ENCODE results near the gene TBCCD1. TPM values are rescaled to one million over a fixed set of nuclear protein-coding genes. Genes with fewer than 3 reads are reported as not detected.

The TBCCD1 gene
- polyA plus RNA-seq, 1 donor from 2014 or later, result 13.4 TPM

DNA sequence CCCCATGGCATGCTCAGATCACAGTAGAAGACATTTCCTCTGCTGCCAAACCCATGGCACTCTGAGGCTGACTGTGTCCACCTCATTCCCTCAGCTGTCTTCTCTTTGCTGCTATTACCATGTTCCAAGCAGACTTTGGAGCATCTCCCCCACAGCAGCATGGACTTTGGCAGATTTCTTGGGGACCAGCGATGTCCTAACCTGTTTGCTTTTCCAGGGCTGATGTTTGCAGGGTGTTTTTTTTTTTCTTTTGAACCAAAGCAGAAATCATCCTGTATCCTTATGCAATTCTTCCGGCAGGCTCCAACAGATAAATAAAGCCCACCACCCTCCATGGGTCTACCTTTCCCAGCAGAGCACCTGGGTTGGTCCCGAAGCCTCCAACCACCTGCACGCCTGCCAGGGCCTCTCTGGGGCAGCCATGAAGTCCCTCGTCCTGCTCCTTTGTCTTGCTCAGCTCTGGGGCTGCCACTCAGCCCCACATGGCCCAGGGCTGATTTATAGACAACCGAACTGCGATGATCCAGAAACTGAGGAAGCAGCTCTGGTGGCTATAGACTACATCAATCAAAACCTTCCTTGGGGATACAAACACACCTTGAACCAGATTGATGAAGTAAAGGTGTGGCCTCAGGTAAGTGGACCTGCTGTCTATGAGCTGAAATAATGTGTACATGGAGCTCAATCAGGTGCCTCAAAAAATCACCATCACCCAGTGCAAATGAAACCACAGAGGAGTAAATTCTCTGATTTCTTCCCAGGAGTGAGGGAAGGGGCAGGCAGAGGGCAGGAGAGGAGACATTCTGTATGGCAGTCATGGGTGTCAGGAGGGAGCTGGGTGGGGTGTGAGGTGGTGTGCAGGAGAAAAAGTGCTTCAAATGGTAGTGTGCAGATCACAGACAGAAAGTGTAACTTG is 45.8 kb upstream of the TBCCD1 start, which contains the start of gene AHSG:
AHSG (plus strand) TSS at position 340 of the 916 bp plus-strand sequence; CDS start at position 422, 82 bp downstream.
- Histone ChIP-seq H3K27me3 (ENCODE audit: insufficient read depth, low read depth, low read length) (no peaks in the 10 kb centered on the region), H2AFZ (ENCODE audit: low read depth, low read length) (no peak within 1 kb of the TSS), H3K4me3 (ENCODE audit: low read length) (no peak within 1 kb of the TSS), H3K9ac (ENCODE audit: low read length) (no peak within 1 kb of the TSS), H3K27ac (ENCODE audit: low read length) (no peak within 1 kb of the TSS), H3F3A (ENCODE audit: insufficient read depth, low read length, poor library complexity, severe bottlenecking) (peaks cover 4% of the 10 kb centered on the region), H4K20me1 (ENCODE audit: insufficient read depth) (no peaks in the 10 kb centered on the region), H3K9me3 (ENCODE audit: low read length) (no peaks in the 10 kb centered on the region), H3K4me2 (ENCODE audit: low read length) (no peak within 1 kb of the TSS), H3K36me3 (ENCODE audit: insufficient read depth, low read length) (no peaks in the 10 kb centered on the region), H3K9me2 (ENCODE audit: insufficient read depth, low read length) (no peaks in the 10 kb centered on the region), H3K79me2 (replicated peaks; ENCODE audit: insufficient read depth, low read length) (no peaks in the 10 kb centered on the region)
- TF ChIP-seq REST (IDR thresholded peaks at IDR 0.05; ENCODE audit: borderline replicate concordance) (no peak), RAD21 (conservative IDR thresholded peaks at IDR 0.05) (no peak), TAF1 (IDR thresholded peaks at IDR 0.05; ENCODE audit: low read depth) (no peak), SMC3 (conservative IDR thresholded peaks at IDR 0.05; ENCODE audit: poor library complexity) (no peak), EZH2 (IDR thresholded peaks at IDR 0.05; ENCODE audit: borderline replicate concordance, insufficient read depth, low read length, poor library complexity, severe bottlenecking) (no peak), POLR2AphosphoS5 (IDR thresholded peaks at IDR 0.05) (no peak), MXI1 (conservative IDR thresholded peaks at IDR 0.05; ENCODE audit: poor library complexity, severe bottlenecking) (no peak), EP300 (conservative IDR thresholded peaks at IDR 0.05; ENCODE audit: poor library complexity, severe bottlenecking) (no peak)
- TF ChIP-seq, protein P1, sequence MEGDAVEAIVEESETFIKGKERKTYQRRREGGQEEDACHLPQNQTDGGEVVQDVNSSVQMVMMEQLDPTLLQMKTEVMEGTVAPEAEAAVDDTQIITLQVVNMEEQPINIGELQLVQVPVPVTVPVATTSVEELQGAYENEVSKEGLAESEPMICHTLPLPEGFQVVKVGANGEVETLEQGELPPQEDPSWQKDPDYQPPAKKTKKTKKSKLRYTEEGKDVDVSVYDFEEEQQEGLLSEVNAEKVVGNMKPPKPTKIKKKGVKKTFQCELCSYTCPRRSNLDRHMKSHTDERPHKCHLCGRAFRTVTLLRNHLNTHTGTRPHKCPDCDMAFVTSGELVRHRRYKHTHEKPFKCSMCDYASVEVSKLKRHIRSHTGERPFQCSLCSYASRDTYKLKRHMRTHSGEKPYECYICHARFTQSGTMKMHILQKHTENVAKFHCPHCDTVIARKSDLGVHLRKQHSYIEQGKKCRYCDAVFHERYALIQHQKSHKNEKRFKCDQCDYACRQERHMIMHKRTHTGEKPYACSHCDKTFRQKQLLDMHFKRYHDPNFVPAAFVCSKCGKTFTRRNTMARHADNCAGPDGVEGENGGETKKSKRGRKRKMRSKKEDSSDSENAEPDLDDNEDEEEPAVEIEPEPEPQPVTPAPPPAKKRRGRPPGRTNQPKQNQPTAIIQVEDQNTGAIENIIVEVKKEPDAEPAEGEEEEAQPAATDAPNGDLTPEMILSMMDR (IDR thresholded peaks at IDR 0.05; ENCODE audit: poor library complexity, severe bottlenecking), result no peak

DNA sequence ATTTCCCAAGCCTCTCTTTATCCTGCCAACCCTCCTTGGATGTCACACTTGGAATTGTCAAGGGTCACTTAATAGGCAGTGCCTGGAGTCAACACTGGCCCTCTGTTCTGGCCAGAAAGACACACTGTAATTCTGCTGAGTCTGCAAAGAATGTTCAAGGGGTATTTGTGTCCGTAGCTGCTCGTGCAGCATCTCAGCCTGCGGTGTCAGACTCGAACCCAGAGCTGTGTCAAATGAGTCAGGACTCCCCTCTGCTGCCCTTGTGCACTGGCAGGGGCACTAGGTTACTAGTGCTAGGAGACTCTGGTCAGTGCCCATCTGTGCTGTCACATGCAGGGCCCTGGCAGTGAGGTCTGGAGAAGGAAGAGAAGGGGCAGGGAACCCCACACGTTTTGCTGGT is 44.9 kb upstream of the TBCCD1 start:
- Histone ChIP-seq H3K36me3 (ENCODE audit: insufficient read depth, low read length) (no peaks in the 10 kb centered on the region), H4K20me1 (ENCODE audit: insufficient read depth) (no peaks in the 10 kb centered on the region), H3K79me2 (replicated peaks; ENCODE audit: insufficient read depth, low read length) (no peaks in the 10 kb centered on the region), H3K4me3 (ENCODE audit: low read length) (no peak overlapping the region), H2AFZ (ENCODE audit: low read depth, low read length) (no peak overlapping the region), H3K27ac (ENCODE audit: low read length) (no peak overlapping the region), H3K4me2 (ENCODE audit: low read length) (no peak overlapping the region), H3F3A (ENCODE audit: insufficient read depth, low read length, poor library complexity, severe bottlenecking) (peaks cover 4% of the 10 kb centered on the region), H3K9me3 (ENCODE audit: low read length) (no peaks in the 10 kb centered on the region), H3K9ac (ENCODE audit: low read length) (no peak overlapping the region), H3K27me3 (ENCODE audit: insufficient read depth, low read depth, low read length) (no peaks in the 10 kb centered on the region), H3K9me2 (ENCODE audit: insufficient read depth, low read length) (no peaks in the 10 kb centered on the region)
- TF ChIP-seq, protein P1 (IDR thresholded peaks at IDR 0.05; ENCODE audit: poor library complexity, severe bottlenecking), result no peak
- TF ChIP-seq REST (IDR thresholded peaks at IDR 0.05; ENCODE audit: borderline replicate concordance), result no peak
- no peak for TF ChIP-seq POLR2AphosphoS5 (IDR thresholded peaks at IDR 0.05)
- no peak for TF ChIP-seq TAF1 (IDR thresholded peaks at IDR 0.05; ENCODE audit: low read depth)
- no peak for TF ChIP-seq EZH2 (IDR thresholded peaks at IDR 0.05; ENCODE audit: borderline replicate concordance, insufficient read depth, low read length, poor library complexity, severe bottlenecking)
- TF ChIP-seq EP300 (conservative IDR thresholded peaks at IDR 0.05; ENCODE audit: poor library complexity, severe bottlenecking), result no peak
- no peak for TF ChIP-seq RAD21 (conservative IDR thresholded peaks at IDR 0.05)
- no peak for TF ChIP-seq SMC3 (conservative IDR thresholded peaks at IDR 0.05; ENCODE audit: poor library complexity)
- TF ChIP-seq MXI1 (conservative IDR thresholded peaks at IDR 0.05; ENCODE audit: poor library complexity, severe bottlenecking), result no peak

Data from neural cell (in vitro differentiated cells).